ENCODE measurements around the gene STIL. TPM values are rescaled to one million over a fixed set of nuclear protein-coding genes. Genes with fewer than 3 reads are reported as not detected.

Gene STIL
- polyA plus RNA-seq, 3 donors from 2014 or later: 0.54 to 1.8 (median 1.1) TPM

GRCh38 chr1:47238935-47239592, 74.9 kb downstream of the STIL start:
- Mint-ChIP-seq H3K27ac (no peak overlapping the region), H3K9me3 (no peaks in the 10 kb centered on the region), H3K4me3 (no peak overlapping the region), H3K4me1 (no peaks in the 10 kb centered on the region), H3K27me3 (ENCODE audit: low read depth in 3 of 3) (peaks cover 5 to 9% (median 7%) of the 10 kb centered on the region in 3 donors), H3K36me3 (no peaks in the 10 kb centered on the region)
- no peak for DNase-seq

- H3K4me1 Mint-ChIP-seq: peaks cover 11 to 19% of the 10 kb centered on the region in 2 donors
- no peak overlapping the region for H3K4me3 Mint-ChIP-seq
- H3K27ac Mint-ChIP-seq: no peak overlapping the region
- no peaks in the 10 kb centered on the region for H3K36me3 Mint-ChIP-seq
- H3K27me3 Mint-ChIP-seq (ENCODE audit: low read depth in 3 of 3): peaks cover 16 to 31% (median 23%) of the 10 kb centered on the region in 3 donors
- no peaks in the 10 kb centered on the region for H3K9me3 Mint-ChIP-seq
- no peak for DNase-seq
These were observed 78.1 kb downstream of the STIL start for GRCh38 chr1:47235806-47236205.

GRCh38 chr1:47235241-47235681, 78.7 kb downstream of the STIL start:
- Mint-ChIP-seq H3K9me3 (no peaks in the 10 kb centered on the region), H3K4me1 (peaks cover 17 to 24% of the 10 kb centered on the region in 2 donors)

GRCh38 chr1:47233186-47233585, 80.8 kb downstream of the STIL start:
- Mint-ChIP-seq H3K27me3 (ENCODE audit: low read depth in 3 of 3) (peaks cover 20 to 38% (median 26%) of the 10 kb centered on the region in 3 donors), H3K4me1 (peaks cover 21 to 32% of the 10 kb centered on the region in 2 donors), H3K4me3 (no peak overlapping the region), H3K27ac (no peak overlapping the region), H3K9me3 (no peaks in the 10 kb centered on the region), H3K36me3 (no peaks in the 10 kb centered on the region)
- no peak for DNase-seq

More at GRCh38 chr1:47235241-47235681, 78.7 kb downstream of the STIL start:
- Mint-ChIP-seq H3K36me3 (no peaks in the 10 kb centered on the region), H3K4me3 (no peak overlapping the region), H3K27me3 (ENCODE audit: low read depth in 3 of 3) (peaks cover 22 to 32% (median 23%) of the 10 kb centered on the region in 3 donors), H3K27ac (no peak overlapping the region)
- DNase-seq: no peak

GRCh38 chr1:47232187-47232874, 81.6 kb downstream of the STIL start, which contains the start of gene TAL1:
TSS of gene TAL1 (minus strand) at chr1:47232225. CDS start at chr1:47225888, 6,337 bp downstream.
- H3K4me1 Mint-ChIP-seq: peaks cover 21 to 32% of the 10 kb centered on the region in 2 donors
- no peaks in the 10 kb centered on the region for H3K9me3 Mint-ChIP-seq
- peak within 1 kb of the TSS; percentile 71 to 80 (median 77) for H3K4me3 Mint-ChIP-seq
- H3K27ac Mint-ChIP-seq: peak within 1 kb of the TSS in 1 of 6 donors; percentile 7
- H3K27me3 Mint-ChIP-seq (ENCODE audit: low read depth in 3 of 3): peaks cover 20 to 38% (median 26%) of the 10 kb centered on the region in 3 donors
- no peaks in the 10 kb centered on the region for H3K36me3 Mint-ChIP-seq
- no peak for DNase-seq

GRCh38 chr1:47231301-47232186, 82.4 kb downstream of the STIL start:
- peaks cover 21 to 32% of the 10 kb centered on the region in 2 donors for H3K4me1 Mint-ChIP-seq
- no peaks in the 10 kb centered on the region for H3K36me3 Mint-ChIP-seq
- no peaks in the 10 kb centered on the region for H3K9me3 Mint-ChIP-seq
- H3K4me3 Mint-ChIP-seq: peak overlapping the region; percentile 71 to 80 (median 77)
- peaks cover 21 to 41% (median 32%) of the 10 kb centered on the region in 3 donors for H3K27me3 Mint-ChIP-seq (ENCODE audit: low read depth in 3 of 3)
- peak; percentile 26 for DNase-seq
- H3K27ac Mint-ChIP-seq: peak overlapping the region in 1 of 6 donors; percentile 7

- H3K4me3 Mint-ChIP-seq: peak overlapping the region in 4 of 5 donors; percentile 9 to 15 (median 12)
- no peak overlapping the region for H3K27ac Mint-ChIP-seq
- H3K4me1 Mint-ChIP-seq: peaks cover 23 to 34% of the 10 kb centered on the region in 2 donors
- DNase-seq: peak in 2 of 3 donors; percentile 21 to 26
- no peaks in the 10 kb centered on the region for H3K9me3 Mint-ChIP-seq
- no peaks in the 10 kb centered on the region for H3K36me3 Mint-ChIP-seq
- peaks cover 21 to 46% (median 38%) of the 10 kb centered on the region in 3 donors for H3K27me3 Mint-ChIP-seq (ENCODE audit: low read depth in 3 of 3)
These were observed 83.2 kb downstream of the STIL start for GRCh38 chr1:47230692-47231300.

GRCh38 chr1:47229886-47230691, 83.9 kb downstream of the STIL start:
- Mint-ChIP-seq H3K4me3 (peak overlapping the region in 4 of 5 donors; percentile 9 to 35 (median 32)), H3K27ac (no peak overlapping the region), H3K27me3 (ENCODE audit: low read depth in 3 of 3) (peaks cover 21 to 46% (median 39%) of the 10 kb centered on the region in 3 donors), H3K9me3 (no peaks in the 10 kb centered on the region), H3K36me3 (no peaks in the 10 kb centered on the region), H3K4me1 (peaks cover 25 to 35% of the 10 kb centered on the region in 2 donors)
- DNase-seq: no peak

GRCh38 chr1:47229031-47229885, 84.7 kb downstream of the STIL start:
- H3K4me3 Mint-ChIP-seq: peak overlapping the region in 1 of 5 donors; percentile 35
- H3K36me3 Mint-ChIP-seq: no peaks in the 10 kb centered on the region
- DNase-seq: no peak
- H3K27me3 Mint-ChIP-seq (ENCODE audit: low read depth in 3 of 3): peaks cover 19 to 46% (median 39%) of the 10 kb centered on the region in 3 donors
- peaks cover 25 to 35% of the 10 kb centered on the region in 2 donors for H3K4me1 Mint-ChIP-seq
- H3K27ac Mint-ChIP-seq: no peak overlapping the region
- H3K9me3 Mint-ChIP-seq: no peaks in the 10 kb centered on the region

- Mint-ChIP-seq H3K4me1 (peaks cover 25 to 35% of the 10 kb centered on the region in 2 donors), H3K27me3 (ENCODE audit: low read depth in 3 of 3) (peaks cover 19 to 42% (median 37%) of the 10 kb centered on the region in 3 donors), H3K4me3 (no peak overlapping the region), H3K9me3 (no peaks in the 10 kb centered on the region), H3K27ac (no peak overlapping the region), H3K36me3 (no peaks in the 10 kb centered on the region)
- DNase-seq: no peak
These were observed 85.3 kb downstream of the STIL start for GRCh38 chr1:47228644-47229030.

GRCh38 chr1:47227341-47228232, 86.4 kb downstream of the STIL start:
- peak overlapping the region in 1 of 5 donors; percentile 27 for H3K4me3 Mint-ChIP-seq
- DNase-seq: no peak
- H3K36me3 Mint-ChIP-seq: no peaks in the 10 kb centered on the region
- no peaks in the 10 kb centered on the region for H3K9me3 Mint-ChIP-seq
- H3K4me1 Mint-ChIP-seq: peaks cover 24 to 33% of the 10 kb centered on the region in 2 donors
- H3K27ac Mint-ChIP-seq: no peak overlapping the region
- H3K27me3 Mint-ChIP-seq (ENCODE audit: low read depth in 3 of 3): peaks cover 16 to 33% (median 27%) of the 10 kb centered on the region in 3 donors

Data from immature natural killer cell (primary cell).